ENCODE data around the gene PDXK. TPM values are rescaled to one million over a fixed set of nuclear protein-coding genes. Genes with fewer than 3 reads are reported as not detected.

Gene PDXK
- total and polyA plus RNA-seq, 7 donors: 22.1 to 88.5 (median 26.0) TPM

DNA sequence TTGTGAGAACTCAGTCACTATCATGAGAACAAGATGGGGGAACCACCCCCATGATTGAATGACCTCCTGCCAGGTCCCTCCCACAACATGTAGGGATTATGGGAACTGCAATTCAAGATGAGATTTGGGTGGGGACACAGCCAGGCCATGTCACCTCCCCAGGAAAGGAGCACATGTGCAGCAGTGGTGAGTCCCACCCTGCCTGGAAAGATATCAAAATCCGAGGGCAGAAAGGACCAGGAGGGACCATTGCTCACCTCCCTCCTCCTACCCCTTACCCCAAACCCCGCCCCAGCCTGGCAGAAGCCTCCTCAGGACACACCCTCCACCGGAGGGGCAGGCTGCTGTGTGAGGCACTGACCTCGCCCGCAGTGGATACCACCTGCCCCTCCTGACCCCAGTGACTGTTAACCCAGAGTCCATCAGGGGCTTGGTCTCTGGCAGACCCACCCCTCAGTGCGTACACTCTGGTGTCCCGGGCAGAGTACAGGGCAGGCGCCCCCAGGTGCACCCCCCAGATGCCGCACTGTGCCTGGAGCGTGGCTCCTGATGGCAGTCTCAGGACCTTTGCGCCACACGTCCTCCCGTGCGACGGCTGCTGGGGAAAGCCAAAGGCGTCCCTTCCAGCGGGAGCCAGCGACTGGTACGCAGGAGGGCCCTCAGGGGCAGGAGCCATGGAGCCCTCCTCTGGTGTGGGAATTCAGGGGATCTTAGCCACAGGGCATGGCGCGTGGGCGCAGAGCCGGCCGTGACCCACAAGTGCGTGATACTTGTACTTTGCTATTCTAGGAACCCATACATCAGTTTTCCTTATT lies 20.9 kb downstream of the PDXK start:
- H3K36me3 ChIP-seq: peaks cover 0 to 36% (median 5%) of the 10 kb centered on the region in 4 donors
- H3K4me3 ChIP-seq: no peak overlapping the region
- peaks cover 0 to 4% (median 0%) of the 10 kb centered on the region in 4 donors for H3K4me1 ChIP-seq
- H3K27ac ChIP-seq: peak overlapping the region in 3 of 4 donors; percentile 63 to 75 (median 69)
- no peak for DNase-seq
- intact Hi-C loops (cut with DNase I): no loop called here
- peak in 1 of 4 donors; percentile 29 for TF ChIP-seq POLR2AphosphoS5 (IDR thresholded peaks at IDR 0.05)
- no peak for TF ChIP-seq POLR2A (IDR thresholded peaks at IDR 0.05)
- TF ChIP-seq, protein P1, sequence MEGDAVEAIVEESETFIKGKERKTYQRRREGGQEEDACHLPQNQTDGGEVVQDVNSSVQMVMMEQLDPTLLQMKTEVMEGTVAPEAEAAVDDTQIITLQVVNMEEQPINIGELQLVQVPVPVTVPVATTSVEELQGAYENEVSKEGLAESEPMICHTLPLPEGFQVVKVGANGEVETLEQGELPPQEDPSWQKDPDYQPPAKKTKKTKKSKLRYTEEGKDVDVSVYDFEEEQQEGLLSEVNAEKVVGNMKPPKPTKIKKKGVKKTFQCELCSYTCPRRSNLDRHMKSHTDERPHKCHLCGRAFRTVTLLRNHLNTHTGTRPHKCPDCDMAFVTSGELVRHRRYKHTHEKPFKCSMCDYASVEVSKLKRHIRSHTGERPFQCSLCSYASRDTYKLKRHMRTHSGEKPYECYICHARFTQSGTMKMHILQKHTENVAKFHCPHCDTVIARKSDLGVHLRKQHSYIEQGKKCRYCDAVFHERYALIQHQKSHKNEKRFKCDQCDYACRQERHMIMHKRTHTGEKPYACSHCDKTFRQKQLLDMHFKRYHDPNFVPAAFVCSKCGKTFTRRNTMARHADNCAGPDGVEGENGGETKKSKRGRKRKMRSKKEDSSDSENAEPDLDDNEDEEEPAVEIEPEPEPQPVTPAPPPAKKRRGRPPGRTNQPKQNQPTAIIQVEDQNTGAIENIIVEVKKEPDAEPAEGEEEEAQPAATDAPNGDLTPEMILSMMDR (IDR thresholded peaks at IDR 0.05): no peak
- TF ChIP-seq EP300 (IDR thresholded peaks at IDR 0.05): no peak
- no peaks in the 10 kb centered on the region for H3K27me3 ChIP-seq
- WGBS, 2 donors: 82 to 88% methylated on average over 25 of the region's 25 CpGs
- H3K9me3 ChIP-seq: no peaks in the 10 kb centered on the region

DNA sequence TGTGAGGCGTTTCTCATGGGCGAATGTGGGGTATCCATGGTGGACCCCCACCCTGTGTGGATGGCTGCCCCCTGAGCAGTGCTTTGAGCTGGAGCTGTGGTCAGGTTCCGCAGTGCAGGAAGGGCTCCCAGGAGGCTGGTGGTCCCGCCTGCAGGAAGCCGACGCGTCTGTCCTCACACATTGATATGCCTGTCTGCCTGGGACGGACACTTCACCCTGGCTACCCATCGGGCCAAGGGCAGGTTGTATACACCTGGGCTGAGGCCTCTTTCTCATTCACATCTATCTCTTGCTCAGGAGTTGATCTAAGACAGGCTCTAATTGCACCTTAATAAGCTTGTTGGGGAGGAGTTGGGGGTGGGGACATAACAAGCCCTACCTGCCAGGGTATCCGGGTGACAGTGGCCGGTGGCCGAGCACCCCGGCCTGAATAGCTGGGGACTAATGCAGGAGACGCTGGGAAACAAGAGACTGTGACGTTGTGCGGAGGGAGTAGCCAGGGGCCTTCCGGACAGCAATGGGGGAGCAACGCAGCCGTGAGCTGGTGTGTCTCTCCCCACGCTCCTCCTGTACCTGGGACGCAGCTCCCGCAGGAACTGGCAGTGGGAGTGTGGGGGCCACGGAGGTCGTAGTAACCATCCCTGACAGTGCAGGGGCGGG lies 21.7 kb downstream of the PDXK start:
- WGBS, 2 donors: 55 to 59% methylated on average over 25 of the region's 25 CpGs

DNA sequence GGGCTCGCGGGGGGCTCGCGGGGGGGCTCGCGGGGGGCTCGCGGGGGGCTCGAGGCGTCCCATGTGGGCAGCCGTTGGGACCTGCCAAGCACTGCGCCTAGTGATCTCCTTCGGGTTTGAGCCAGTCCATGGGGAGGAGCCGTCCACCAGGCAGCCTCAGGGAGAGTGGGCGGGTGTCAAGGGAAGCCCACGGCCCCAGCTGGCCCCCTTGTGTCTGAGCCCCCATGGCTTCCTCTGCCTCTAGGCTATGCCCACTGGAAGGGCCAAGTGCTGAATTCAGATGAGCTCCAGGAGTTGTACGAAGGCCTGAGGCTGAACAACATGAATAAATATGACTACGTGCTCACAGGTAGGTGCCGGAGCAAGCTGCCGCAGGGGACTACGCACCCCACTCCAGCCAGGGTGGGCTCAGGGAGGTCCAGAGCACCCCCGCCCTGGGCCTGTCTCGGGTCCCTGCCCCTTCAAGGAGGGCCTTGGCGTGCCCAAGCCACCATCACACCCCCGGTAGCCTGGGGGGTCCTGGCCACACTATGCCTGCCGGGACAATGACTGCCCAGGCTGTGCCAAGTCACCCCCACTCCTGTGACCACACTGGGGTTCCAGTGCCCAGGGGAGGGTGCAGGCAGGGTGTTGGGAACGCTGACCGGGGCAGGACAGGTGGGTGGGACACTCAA lies 22.6 kb downstream of the PDXK start:
- Histone ChIP-seq H3K36me3 (peaks cover 0 to 52% (median 8%) of the 10 kb centered on the region in 4 donors), H3K27ac (no peak overlapping the region), H3K4me1 (peaks cover 0 to 4% (median 0%) of the 10 kb centered on the region in 4 donors), H3K9me3 (no peaks in the 10 kb centered on the region), H3K27me3 (no peaks in the 10 kb centered on the region), H3K4me3 (no peak overlapping the region)
- TF ChIP-seq POLR2AphosphoS5 (IDR thresholded peaks at IDR 0.05) (no peak), EP300 (IDR thresholded peaks at IDR 0.05) (no peak)
- TF ChIP-seq, protein P1 (IDR thresholded peaks at IDR 0.05): no peak
- no peak for DNase-seq
- 63 to 69% methylated on average over 27 to 28 of the region's 28 CpGs for WGBS, 2 donors
- intact Hi-C loops (cut with DNase I): no loop called here

More for the DNA sequence above, 21.7 kb downstream of the PDXK start:
- H3K4me3 ChIP-seq: no peak overlapping the region
- intact Hi-C loops (cut with DNase I): no loop called here
- no peak for TF ChIP-seq POLR2AphosphoS5 (IDR thresholded peaks at IDR 0.05)
- TF ChIP-seq EP300 (IDR thresholded peaks at IDR 0.05): no peak
- TF ChIP-seq, protein P1 (IDR thresholded peaks at IDR 0.05): no peak
- no peak for TF ChIP-seq POLR2A (IDR thresholded peaks at IDR 0.05)
- H3K4me1 ChIP-seq: peaks cover 0 to 4% (median 0%) of the 10 kb centered on the region in 4 donors
- H3K9me3 ChIP-seq: no peaks in the 10 kb centered on the region
- peak overlapping the region; percentile 29 to 75 (median 66) for H3K27ac ChIP-seq
- DNase-seq: peak; percentile 79
- no peaks in the 10 kb centered on the region for H3K27me3 ChIP-seq
- peaks cover 0 to 43% (median 6%) of the 10 kb centered on the region in 4 donors for H3K36me3 ChIP-seq

DNA sequence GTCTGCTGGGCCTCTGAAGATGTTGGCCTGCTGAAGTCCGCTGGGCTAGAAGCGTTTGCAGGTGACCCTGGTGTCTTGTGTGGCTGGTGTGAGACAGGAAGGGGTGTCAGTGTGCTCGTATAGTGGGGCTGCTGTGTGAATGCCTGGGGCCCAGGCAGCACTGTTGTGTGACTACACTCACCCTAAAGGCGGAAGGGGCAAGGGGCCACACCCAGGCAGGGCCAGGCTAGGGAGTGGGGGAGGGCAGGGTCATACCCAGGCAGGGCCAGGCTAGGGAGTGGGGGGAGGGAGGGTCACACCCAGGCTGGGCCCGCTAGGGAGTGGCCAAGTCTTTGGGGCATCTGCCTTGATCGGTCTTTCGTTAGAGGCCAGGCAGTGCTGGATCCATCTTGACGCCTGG lies 25.0 kb downstream of the PDXK start:
- H3K27ac ChIP-seq: no peak overlapping the region
- TF ChIP-seq POLR2A (IDR thresholded peaks at IDR 0.05): no peak
- TF ChIP-seq, protein P1 (IDR thresholded peaks at IDR 0.05): no peak
- no peak for TF ChIP-seq POLR2AphosphoS5 (IDR thresholded peaks at IDR 0.05)
- no peak for TF ChIP-seq EP300 (IDR thresholded peaks at IDR 0.05)
- peaks cover 7 to 63% (median 13%) of the 10 kb centered on the region in 4 donors for H3K36me3 ChIP-seq

More for the DNA sequence above, 25.0 kb downstream of the PDXK start:
- intact Hi-C loops (cut with DNase I): no loop called here
- no peak for DNase-seq
- no peaks in the 10 kb centered on the region for H3K9me3 ChIP-seq
- H3K27me3 ChIP-seq: no peaks in the 10 kb centered on the region
- H3K4me3 ChIP-seq: no peak overlapping the region
- 90 to 93% methylated on average over 8 of the region's 8 CpGs for WGBS, 2 donors
- peaks cover 0 to 4% (median 0%) of the 10 kb centered on the region in 4 donors for H3K4me1 ChIP-seq

Data from sigmoid colon (tissue), 7 donors.